ENCODE results near the gene FREY1.
A peak's percentile ranks its signal among the peaks of the same experiment; 100 is the strongest.

Gene FREY1, protein sequence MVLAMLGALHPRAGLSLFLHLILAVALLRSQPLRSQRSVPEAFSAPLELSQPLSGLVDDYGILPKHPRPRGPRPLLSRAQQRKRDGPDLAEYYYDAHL

DNA sequence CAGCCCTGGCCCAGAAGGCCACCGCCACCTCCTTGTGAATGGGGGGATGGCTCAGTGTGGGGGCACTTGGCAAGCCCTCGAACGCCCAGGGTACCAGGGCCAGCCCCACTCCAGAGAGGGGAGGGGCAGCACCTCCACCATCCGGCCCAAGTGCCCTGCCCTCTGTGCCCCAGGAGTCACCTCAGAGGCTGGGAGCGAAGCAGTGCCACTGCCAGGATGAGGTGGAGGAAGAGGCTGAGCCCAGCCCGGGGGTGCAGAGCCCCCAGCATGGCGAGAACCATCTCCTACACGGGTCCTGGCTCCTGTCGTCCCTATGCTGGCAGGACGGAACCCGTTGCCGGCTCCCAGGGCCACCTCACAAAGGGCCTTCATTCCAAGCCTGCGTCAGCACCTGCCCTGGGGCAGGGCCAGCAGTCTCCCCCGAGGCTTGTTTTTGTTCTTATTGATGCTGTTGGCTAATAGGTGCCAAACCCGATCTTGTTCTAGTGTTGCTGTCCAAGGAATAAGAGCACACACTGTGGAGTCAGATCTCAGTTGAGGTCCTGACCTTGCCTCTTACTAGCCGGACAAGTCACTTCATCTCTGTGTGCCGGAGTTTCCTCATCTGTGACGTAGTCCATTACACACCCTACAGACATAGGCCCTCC, at the start of gene FREY1:
FREY1 (minus strand) TSS at position 307 of the 647 bp plus-strand sequence; CDS start at position 281, 26 bp downstream.
- DNase-seq, result no peak

DNA sequence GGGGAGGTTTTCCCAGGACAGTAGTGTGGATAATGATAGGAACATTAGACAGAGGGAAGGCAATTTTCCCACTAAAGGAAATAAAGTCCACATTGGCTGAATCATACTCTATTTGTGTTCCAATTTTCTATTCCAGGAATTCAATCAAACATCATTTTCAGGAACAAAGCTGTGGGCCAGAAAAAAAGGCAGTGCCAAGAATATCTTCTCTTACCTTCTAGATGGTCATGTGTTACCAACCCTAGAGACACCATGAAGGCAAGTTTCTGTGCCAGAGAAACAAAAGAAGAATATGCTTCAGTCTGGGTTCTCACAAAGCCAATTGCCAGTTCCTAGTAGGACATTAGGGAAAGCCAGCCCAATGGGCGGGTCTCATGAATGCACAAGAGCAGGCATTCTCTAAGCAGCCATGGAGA, 42.9 kb upstream of the FREY1 start:
- no peak for DNase-seq

DNA sequence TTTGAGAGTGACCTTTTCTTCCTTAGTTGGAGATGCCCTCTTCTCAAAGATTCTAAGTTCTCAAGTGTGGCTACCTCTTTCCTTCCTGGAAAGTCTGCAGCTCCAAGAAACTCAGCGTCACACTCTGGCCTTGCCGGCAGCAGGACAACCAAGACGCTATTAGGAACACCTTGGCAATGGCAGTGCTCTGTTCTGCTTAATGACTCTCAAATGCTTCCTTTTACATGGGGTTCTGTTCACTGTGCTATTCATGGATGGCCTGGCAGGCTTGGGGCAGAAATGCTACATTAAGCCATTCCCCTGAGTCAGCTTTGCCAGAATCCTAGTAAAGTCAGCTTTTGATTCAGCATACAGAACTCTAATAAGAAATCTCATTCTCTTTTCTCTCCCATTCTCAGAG, 41.3 kb upstream of the FREY1 start:
- DNase-seq, result no peak

- no peak for DNase-seq
These were observed 40.8 kb upstream of the FREY1 start for GRCh38 chr11:45947885-45948284.

DNA sequence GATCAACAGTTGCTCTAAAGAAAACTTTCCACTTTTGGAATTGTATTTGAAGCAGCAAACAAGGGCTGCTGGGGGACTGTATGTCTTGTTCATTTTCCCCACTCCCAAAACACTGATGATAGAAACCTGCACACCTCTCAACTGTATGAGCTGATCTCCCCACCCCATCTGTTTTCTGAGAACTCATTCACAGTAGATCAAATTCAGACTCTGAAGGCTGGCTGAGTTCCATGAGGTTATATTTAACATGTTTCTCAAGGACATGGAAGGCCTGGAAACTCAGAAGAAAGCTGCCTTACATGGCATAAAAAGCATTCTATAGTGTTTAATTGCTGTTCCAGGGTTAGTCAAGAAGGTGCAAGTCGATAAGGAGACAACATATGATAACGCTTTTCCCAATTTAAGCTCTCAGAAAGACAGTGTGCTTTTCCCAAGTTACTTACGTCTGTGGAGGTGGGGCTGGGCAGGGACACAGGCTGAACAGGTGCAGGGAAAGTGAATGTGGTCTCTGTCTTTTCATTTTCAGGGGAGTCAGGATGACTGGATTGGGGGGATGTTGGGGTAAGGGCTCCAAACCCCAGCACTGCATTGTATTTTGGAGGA, 38.4 kb upstream of the FREY1 start:
- no peak for DNase-seq

DNA sequence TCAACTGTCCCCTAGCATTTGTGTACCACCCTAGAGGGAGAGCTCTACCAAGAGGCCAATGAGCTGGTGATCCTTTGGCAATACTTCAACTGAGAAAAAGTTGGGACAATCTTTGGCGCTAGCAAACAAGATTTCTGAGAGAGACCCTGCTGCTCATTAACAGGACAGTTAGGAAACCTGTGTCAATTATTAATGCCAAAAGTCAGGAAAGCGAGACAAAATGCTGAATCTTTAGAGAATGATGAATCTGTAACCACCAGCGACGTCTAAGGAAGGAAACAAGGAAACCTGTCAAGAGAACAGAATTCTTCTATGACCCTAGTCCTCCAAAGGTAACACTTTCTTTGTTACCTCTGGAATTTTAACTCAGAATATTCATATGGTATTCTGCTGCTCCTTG, 35.3 kb upstream of the FREY1 start:
- no peak for DNase-seq

DNA sequence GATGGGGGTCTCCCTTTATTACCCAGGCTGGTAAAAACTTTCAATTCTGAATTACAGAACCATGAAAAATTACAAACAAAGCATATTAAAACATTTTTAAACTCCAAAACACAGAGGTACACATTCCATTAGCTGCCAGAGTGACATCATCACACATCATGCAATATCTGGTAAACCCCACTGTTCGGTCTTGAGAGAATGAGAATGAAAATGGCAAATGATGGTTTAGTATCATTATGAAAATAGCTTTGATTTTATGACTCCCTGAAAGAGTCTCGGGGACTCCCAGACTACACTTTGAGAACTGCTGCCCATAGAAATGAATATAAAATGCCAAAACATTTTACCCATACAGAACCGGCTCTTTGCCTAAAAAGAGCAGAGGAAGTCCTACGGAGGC, 34.2 kb upstream of the FREY1 start:
- DNase-seq, result no peak

GRCh38 chr11:45939836-45940235, 32.8 kb upstream of the FREY1 start:
- DNase-seq, result no peak

- no peak for DNase-seq
These were observed 30.8 kb upstream of the FREY1 start for GRCh38 chr11:45937916-45938315.

DNA sequence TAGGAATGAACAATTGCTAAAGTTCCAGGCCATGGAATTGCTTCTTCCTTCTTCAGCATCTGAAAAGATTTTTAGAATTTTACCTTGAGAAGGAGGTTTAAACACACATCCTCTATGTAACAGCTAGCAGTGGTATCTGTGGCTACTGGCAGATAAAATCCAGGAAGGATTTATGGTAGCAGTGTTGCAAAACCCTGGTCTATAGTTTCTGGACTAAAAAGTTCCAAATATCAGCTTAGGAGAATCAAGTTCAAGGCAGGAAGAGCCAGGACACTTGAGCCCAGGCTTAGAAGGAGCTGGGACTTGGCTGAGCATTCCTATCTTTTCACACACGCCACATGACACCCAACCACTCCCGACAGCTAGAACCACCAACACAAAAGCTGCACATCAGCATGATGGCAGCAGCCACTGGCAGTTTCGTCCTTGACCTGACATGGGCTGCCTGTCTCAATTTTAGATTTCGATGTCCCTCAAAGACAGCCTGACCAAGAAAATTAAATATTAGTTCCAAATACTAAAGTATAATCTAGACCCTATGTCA, 29.5 kb upstream of the FREY1 start:
- DNase-seq, result no peak

DNA sequence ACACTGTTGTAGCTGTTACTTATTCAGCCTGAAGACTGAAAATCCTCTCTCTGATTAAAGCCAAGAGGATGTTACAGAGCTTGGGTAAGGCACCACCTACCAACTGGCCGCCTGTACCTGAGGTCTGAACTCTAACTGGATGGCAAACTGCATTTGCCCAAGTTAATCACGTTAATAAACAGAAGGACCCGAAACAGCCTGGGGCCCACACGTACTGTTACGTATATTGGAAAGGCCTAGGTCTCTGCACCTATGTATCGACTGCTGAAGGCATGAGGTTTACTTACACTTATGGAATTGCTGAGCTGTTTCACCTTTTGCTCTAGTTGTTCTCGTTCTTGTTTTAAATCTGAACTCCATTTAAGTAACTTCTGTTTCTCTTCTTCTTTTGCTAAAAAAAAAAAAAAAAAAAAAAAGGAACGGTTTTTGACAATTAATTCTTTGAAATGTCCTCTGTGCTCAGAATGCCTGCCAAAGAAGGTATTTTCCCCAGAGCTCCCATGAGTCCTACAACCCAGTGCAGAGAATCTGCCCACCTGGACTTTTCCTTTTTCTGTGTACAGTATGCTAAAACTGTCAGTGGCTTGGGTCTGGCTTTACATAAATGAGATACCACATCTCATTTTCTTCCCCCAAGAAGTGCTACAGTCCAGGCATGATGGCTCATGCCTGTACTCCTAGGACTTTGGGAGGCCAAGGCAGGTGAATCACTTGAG, 28.4 kb upstream of the FREY1 start:
- DNase-seq, result no peak

- no peak for DNase-seq
These were observed 27.7 kb upstream of the FREY1 start for GRCh38 chr11:45934580-45935318.

GRCh38 chr11:45933846-45934579, 26.9 kb upstream of the FREY1 start:
- no peak for DNase-seq

- DNase-seq, result no peak
These were observed 26.2 kb upstream of the FREY1 start for GRCh38 chr11:45933131-45933831.

DNA sequence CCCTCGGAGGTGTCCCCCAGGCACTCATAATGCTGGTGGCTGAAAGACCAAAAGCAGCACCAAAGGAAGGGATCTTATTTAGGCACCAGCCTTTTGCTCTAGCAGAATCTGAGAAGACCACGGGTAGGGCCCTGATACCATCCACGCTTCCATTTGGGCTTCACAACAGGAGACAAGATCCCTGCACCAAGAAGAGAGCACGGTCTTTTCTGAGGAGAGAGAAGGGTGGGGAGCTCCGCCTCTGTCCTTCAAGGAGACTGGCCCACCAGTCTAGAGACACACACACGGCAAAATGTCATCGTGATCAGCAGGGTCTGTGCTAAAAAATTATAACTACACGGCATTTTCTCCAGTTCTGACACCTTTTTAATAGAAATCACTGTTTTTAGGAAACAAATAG, 25.1 kb upstream of the FREY1 start:
- DNase-seq, result no peak

- no peak for DNase-seq
These were observed 24.7 kb upstream of the FREY1 start for GRCh38 chr11:45931739-45932138.

- DNase-seq, result no peak
These were observed 24.0 kb upstream of the FREY1 start for GRCh38 chr11:45930951-45931570.

- peak; percentile 59 for DNase-seq
These were observed 23.1 kb upstream of the FREY1 start for GRCh38 chr11:45930031-45930794.

DNA sequence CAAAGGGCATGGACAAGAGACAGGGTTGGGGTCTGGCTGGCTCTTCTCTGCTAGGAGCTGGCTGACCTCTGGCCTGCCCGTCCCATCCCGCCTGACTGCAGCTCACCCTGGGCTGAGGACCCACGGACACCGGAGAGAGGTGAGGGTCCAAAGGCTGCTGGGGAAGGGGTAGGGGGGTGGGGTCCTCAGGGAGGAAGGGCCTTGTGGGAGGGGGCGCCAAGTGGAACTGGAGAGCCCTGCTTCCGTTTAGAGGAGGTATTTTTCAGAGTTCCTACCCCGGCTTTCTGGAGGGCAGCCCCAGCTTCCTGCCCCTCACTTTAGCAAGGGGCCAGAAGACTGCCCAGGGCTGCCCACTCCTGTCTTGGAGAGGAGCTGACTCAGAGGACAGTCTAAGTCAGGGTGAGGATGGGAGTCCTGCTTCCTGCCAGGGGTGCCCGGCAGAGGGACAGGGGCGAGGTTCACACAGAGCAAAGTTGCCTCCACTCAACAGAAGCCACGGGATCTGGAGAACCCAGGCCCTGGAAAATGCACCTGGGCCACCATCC, 22.5 kb upstream of the FREY1 start:
- DNase-seq, result no peak

All from CD4-positive, alpha-beta T cell treated with Interleukin-17A for 4 hours (primary cell).